ENCODE results near the gene EIF4G1.

DNA sequence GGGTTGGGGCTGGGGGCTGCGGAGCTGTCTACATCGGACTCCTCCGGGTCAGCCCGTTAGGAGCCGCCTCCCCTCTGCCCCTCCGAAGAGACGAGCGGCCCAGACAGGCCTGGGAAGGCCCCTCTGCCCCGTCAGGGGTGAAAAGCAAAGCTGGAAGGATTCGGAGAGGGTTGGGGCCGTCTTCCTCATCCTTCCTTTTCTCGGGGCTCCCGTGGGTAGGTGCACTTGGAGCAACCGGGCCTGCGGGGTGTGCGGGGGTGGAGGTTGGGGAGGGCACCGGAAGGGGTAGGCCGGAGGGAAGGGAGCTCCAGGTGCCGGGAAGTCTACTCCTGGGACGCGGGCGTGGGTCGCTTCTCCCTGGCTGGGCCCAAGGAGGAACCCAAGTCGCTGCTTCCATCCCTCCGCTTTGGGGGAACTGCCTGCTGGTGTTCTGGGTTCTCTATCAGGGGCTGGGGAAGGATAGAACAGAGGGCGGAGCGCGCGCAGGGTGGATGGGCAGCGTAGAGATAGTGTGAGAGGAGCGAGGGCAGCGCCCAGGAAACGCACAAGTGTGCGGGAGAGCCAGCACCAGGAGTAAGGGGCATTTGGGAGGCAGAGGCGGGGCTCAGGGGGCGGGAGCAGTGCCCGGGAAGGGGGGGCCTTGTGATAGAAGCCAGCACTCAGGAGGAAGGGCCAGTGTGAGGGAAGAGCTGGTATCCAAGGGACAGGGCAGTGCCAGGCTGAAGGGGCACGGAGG lies 47.7 kb downstream of the EIF4G1 start:
- TF ChIP-seq, protein P1, sequence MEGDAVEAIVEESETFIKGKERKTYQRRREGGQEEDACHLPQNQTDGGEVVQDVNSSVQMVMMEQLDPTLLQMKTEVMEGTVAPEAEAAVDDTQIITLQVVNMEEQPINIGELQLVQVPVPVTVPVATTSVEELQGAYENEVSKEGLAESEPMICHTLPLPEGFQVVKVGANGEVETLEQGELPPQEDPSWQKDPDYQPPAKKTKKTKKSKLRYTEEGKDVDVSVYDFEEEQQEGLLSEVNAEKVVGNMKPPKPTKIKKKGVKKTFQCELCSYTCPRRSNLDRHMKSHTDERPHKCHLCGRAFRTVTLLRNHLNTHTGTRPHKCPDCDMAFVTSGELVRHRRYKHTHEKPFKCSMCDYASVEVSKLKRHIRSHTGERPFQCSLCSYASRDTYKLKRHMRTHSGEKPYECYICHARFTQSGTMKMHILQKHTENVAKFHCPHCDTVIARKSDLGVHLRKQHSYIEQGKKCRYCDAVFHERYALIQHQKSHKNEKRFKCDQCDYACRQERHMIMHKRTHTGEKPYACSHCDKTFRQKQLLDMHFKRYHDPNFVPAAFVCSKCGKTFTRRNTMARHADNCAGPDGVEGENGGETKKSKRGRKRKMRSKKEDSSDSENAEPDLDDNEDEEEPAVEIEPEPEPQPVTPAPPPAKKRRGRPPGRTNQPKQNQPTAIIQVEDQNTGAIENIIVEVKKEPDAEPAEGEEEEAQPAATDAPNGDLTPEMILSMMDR (IDR thresholded peaks at IDR 0.05; ENCODE audit: low read depth, low read length, poor library complexity, severe bottlenecking) = no peak
- no peak for TF ChIP-seq EZH2phosphoT487 (IDR thresholded peaks at IDR 0.05; ENCODE audit: borderline replicate concordance, low read length)
